Hepatocyte (in vitro differentiated cells): Measurements from ENCODE around the gene C11orf52. TPM values are rescaled to one million over a fixed set of nuclear protein-coding genes. Genes with fewer than 3 reads are reported as not detected.

Experiments
- DNase-seq: peaks from one replicate; pipeline ENCODE4 v3.0.0-alpha.2; 2016; ENCODE audit warnings: low spot score
- H2AFZ ChIP-seq: fragments of 200-600 bp; sonication (generic); 2 replicates; pipeline ENCODE4 v1.6.0; 2016; ENCODE audit warnings: antibody characterized with exemption, mild to moderate bottlenecking
- H3K27ac ChIP-seq: fragments of 200-600 bp; sonication (generic); 2 replicates; pipeline ENCODE4 v1.5.1; 2016; ENCODE audit warnings: mild to moderate bottlenecking
- H3K27me3 ChIP-seq: fragments of 200-600 bp; sonication (generic); 2 replicates; pipeline ENCODE4 v1.6.1; 2016
- H3K36me3 ChIP-seq: fragments of 200-600 bp; sonication (generic); replicated peaks from 2 replicates; pipeline ENCODE4 v1.5.1; 2016; ENCODE audit warnings: low read depth; ENCODE audit not compliant: insufficient read depth
- H3K4me1 ChIP-seq: fragments of 200-600 bp; sonication (generic); 2 replicates; pipeline ENCODE4 v1.5.1; 2016; ENCODE audit warnings: mild to moderate bottlenecking, moderate library complexity; ENCODE audit not compliant: insufficient read depth
- H3K4me2 ChIP-seq: fragments of 200-600 bp; sonication (generic); 2 replicates; pipeline ENCODE4 v1.6.0; 2016
- H3K4me3 ChIP-seq: fragments of 200-600 bp; sonication (generic); 2 replicates; pipeline ENCODE4 v1.5.1; 2016; ENCODE audit warnings: mild to moderate bottlenecking
- H3K79me2 ChIP-seq: fragments of 200-600 bp; sonication (generic); 2 replicates; pipeline ENCODE4 v1.6.0; 2017; ENCODE audit warnings: mild to moderate bottlenecking
- H3K9me2 ChIP-seq: fragments of 200-600 bp; sonication (generic); replicated peaks from 2 replicates; pipeline ENCODE4 v1.6.0; 2017; ENCODE audit warnings: mild to moderate bottlenecking; ENCODE audit not compliant: insufficient read depth
- H3K9me3 ChIP-seq: fragments of 200-600 bp; sonication (generic); 2 replicates; pipeline ENCODE4 v1.5.1; 2016; ENCODE audit warnings: low read depth, mild to moderate bottlenecking
- H4K20me1 ChIP-seq: fragments of 200-600 bp; sonication (generic); 2 replicates; pipeline ENCODE4 v1.6.0; 2016; ENCODE audit warnings: mild to moderate bottlenecking; ENCODE audit not compliant: insufficient read depth, poor library complexity, severe bottlenecking
- CTCF ChIP-seq: fragments of 200-600 bp; sonication (generic); IDR thresholded peaks from 2 replicates; pipeline ENCODE4 v1.5.1; 2016; ENCODE audit warnings: antibody characterized with exemption, mild to moderate bottlenecking; ENCODE audit not compliant: poor library complexity
- EZH2 ChIP-seq: fragments of 200-600 bp; sonication (generic); IDR thresholded peaks from 2 replicates; pipeline ENCODE4 v1.6.1; 2016; ENCODE audit warnings: antibody characterized with exemption, mild to moderate bottlenecking, borderline replicate concordance
- EZH2phosphoT487 ChIP-seq: fragments of 200-600 bp; sonication (generic); IDR thresholded peaks from one replicate; pipeline ENCODE4 v1.6.1; 2018; ENCODE audit warnings: antibody characterized with exemption, mild to moderate bottlenecking, low read depth, moderate library complexity; ENCODE audit not compliant: unreplicated experiment, severe bottlenecking
- WGBS: methylation state at CpG from one replicate; pipeline ENCODE4 v1.1.6; 2016; ENCODE audit warnings: low lambda C conversion rate; ENCODE audit errors: missing lambda C conversion rate; 5-methylcytosine and 5-hydroxymethylcytosine counted together
- polyA plus RNA-seq: library from polyadenylated mRNA; unstranded; fragments of >200 nt; fragmentation: Nextera tagmentation; extraction: Ambion mirVana; gene quantifications from 2 replicates; pipeline ENCODE4 v1.2.1, GENCODE V29; 2016
- total RNA-seq: library from RNA; depleted of rRNA; stranded (reverse); fragments of >200 nt; gene quantifications from 2 replicates; pipeline ENCODE4 v1.2.3, GENCODE V29; 2014

C11orf52 gene
- total and polyA plus RNA-seq, 2 experiments from 2014 or later = 14.8 to 23.7 TPM

GRCh38 chr11:111938687-111939160 is 20.0 kb downstream of the C11orf52 start:
- Histone ChIP-seq H3K27ac (peak overlapping the region; percentile 84), H3K4me2 (peak overlapping the region; percentile 78), H3K4me1 (peaks cover 19% of the 10 kb centered on the region), H3K36me3 (no peaks in the 10 kb centered on the region), H3K9me3 (no peaks in the 10 kb centered on the region), H2AFZ (no peak overlapping the region), H3K27me3 (no peaks in the 10 kb centered on the region), H3K79me2 (no peaks in the 10 kb centered on the region), H3K4me3 (no peak overlapping the region), H3K9me2 (no peaks in the 10 kb centered on the region), H4K20me1 (no peaks in the 10 kb centered on the region)
- DNase-seq = no peak
- 33% methylated on average over 7 of the region's 7 CpGs for WGBS
- TF ChIP-seq CTCF = no peak
- TF ChIP-seq EZH2phosphoT487 = no peak
- no peak for TF ChIP-seq EZH2

- H3K36me3 ChIP-seq = no peaks in the 10 kb centered on the region
- H3K4me3 ChIP-seq = no peak overlapping the region
- TF ChIP-seq EZH2phosphoT487 (no peak), CTCF (no peak), EZH2 (no peak)
- H3K27ac ChIP-seq = peak overlapping the region; percentile 84
- 78% methylated on average over 4 of the region's 4 CpGs for WGBS
- no peak for DNase-seq
- no peaks in the 10 kb centered on the region for H3K9me2 ChIP-seq
- H3K79me2 ChIP-seq = no peaks in the 10 kb centered on the region
- no peaks in the 10 kb centered on the region for H3K27me3 ChIP-seq
- H3K9me3 ChIP-seq = no peaks in the 10 kb centered on the region
- H3K4me1 ChIP-seq = peaks cover 26% of the 10 kb centered on the region
- H4K20me1 ChIP-seq = no peaks in the 10 kb centered on the region
- H3K4me2 ChIP-seq = peak overlapping the region; percentile 78
- no peak overlapping the region for H2AFZ ChIP-seq
Measured at GRCh38 chr11:111939836-111940604, 21.3 kb downstream of the C11orf52 start.

GRCh38 chr11:111941963-111942362 is 23.2 kb downstream of the C11orf52 start:
- Histone ChIP-seq H3K9me3 (no peaks in the 10 kb centered on the region), H3K36me3 (no peaks in the 10 kb centered on the region), H3K27ac (peak overlapping the region; percentile 13), H3K9me2 (no peaks in the 10 kb centered on the region), H3K4me2 (no peak overlapping the region), H4K20me1 (no peaks in the 10 kb centered on the region), H3K27me3 (no peaks in the 10 kb centered on the region), H3K4me3 (no peak overlapping the region), H3K4me1 (peaks cover 18% of the 10 kb centered on the region), H2AFZ (no peak overlapping the region), H3K79me2 (peaks cover 3% of the 10 kb centered on the region)
- TF ChIP-seq CTCF = no peak
- TF ChIP-seq EZH2 = no peak
- TF ChIP-seq EZH2phosphoT487 = no peak
- no peak for DNase-seq
- WGBS = 81% methylated on average over 5 of the region's 5 CpGs
